Gastroesophageal sphincter (tissue), 4 donors: ENCODE data around the gene PIK3R2. TPM values are rescaled to one million over a fixed set of nuclear protein-coding genes. Genes with fewer than 3 reads are reported as not detected.

Experiments used
- ATAC-seq: fragments of 150-250 bp; one replicate; pipeline ENCODE4 v1.9.1; 2016; ENCODE audit warnings: mild to moderate bottlenecking, moderate library complexity
- H3K27ac ChIP-seq, 4 donors: fragments of 200-600 bp; sonication (generic) in 3 of 4; 1 replicate in 3 of 4; 2 replicates in 1 of 4; pipeline ENCODE4 v1.5.1; 2016 to 2019
- H3K27me3 ChIP-seq: fragments of 200-600 bp; sonication (generic); one replicate; pipeline ENCODE4 v1.5.1; 2019
- H3K36me3 ChIP-seq, 2 donors: fragments of 200-600 bp; sonication (generic); one replicate each; pipeline ENCODE4 v1.5.1; 2019; ENCODE audit warnings: control low read depth in 1 of 2
- H3K4me1 ChIP-seq, 3 donors: fragments of 200-600 bp; sonication (generic); 1 replicate in 2 of 3; 2 replicates in 1 of 3; pipeline ENCODE4 v1.5.1; 2016 to 2019; ENCODE audit warnings: control low read depth in 2 of 3
- H3K4me3 ChIP-seq, 2 donors: fragments of 200-600 bp; sonication (generic); one replicate each; pipeline ENCODE4 v1.5.1; 2019; ENCODE audit warnings: mild to moderate bottlenecking in 1 of 2, moderate library complexity in 1 of 2
- H3K9me3 ChIP-seq, 3 donors: fragments of 200-600 bp; sonication (generic); one replicate each; pipeline ENCODE4 v1.5.1; 2017 to 2019; ENCODE audit warnings: control low read depth in 2 of 3
- CTCF ChIP-seq, 4 experiments: fragments of 200-600 bp in 2 of 4; fragments of 450-650 bp in 2 of 4; sonication (generic) in 1 of 4; IDR thresholded peaks; one replicate each; pipeline ENCODE4 v1.5.1; 2017 to 2019; ENCODE audit warnings: antibody characterized with exemption in 4 of 4, mild to moderate bottlenecking in 2 of 4, moderate library complexity in 2 of 4
- EP300 ChIP-seq: sonication (generic); formaldehyde crosslinking; IDR thresholded peaks from one replicate; pipeline ENCODE4 v1.6.1; 2017; ENCODE audit warnings: antibody characterized with exemption, mild to moderate bottlenecking
- POLR2A ChIP-seq, 2 donors: fragments of 450-650 bp; IDR thresholded peaks; one replicate each; pipeline ENCODE4 v1.6.1; 2017; ENCODE audit warnings: antibody characterized with exemption in 2 of 2, mild to moderate bottlenecking in 2 of 2, moderate library complexity in 1 of 2
- POLR2AphosphoS5 ChIP-seq: sonication (generic); formaldehyde crosslinking; IDR thresholded peaks from one replicate; pipeline ENCODE4 v1.6.1; 2017; ENCODE audit warnings: antibody characterized with exemption
- WGBS, 2 donors: methylation state at CpG; one replicate each; pipeline ENCODE4 v1.1.5; 2018; ENCODE audit warnings: low coverage in 1 of 2; 5-methylcytosine and 5-hydroxymethylcytosine counted together
- total RNA-seq, 4 donors: library from RNA; depleted of rRNA; stranded (reverse); fragments of >200 nt; gene quantifications; one replicate each; pipeline ENCODE4 v1.1.0, GENCODE V29; 2016

Gene PIK3R2
- total RNA-seq, 4 donors from 2014 or later: 5.3 to 30.1 (median 22.7) TPM

GRCh38 chr19:18192673-18193387, 39.9 kb downstream of the PIK3R2 start, which contains the start of gene MPV17L2:
TSS of gene MPV17L2 (plus strand) at chr19:18193218. CDS start at chr19:18193282, 64 bp downstream.
- Histone ChIP-seq H3K4me3 (peak within 1 kb of the TSS; percentile 72 to 85), H3K4me1 (peaks cover 0 to 44% (median 16%) of the 10 kb centered on the region in 3 donors), H3K27me3 (no peaks in the 10 kb centered on the region), H3K27ac (peak within 1 kb of the TSS; percentile 96 to 99 (median 96)), H3K36me3 (peaks cover 0 to 23% of the 10 kb centered on the region in 2 donors), H3K9me3 (no peaks in the 10 kb centered on the region)
- peak; percentile 95 for ATAC-seq
- no peak for TF ChIP-seq EP300
- TF ChIP-seq POLR2AphosphoS5: peak; percentile 98
- TF ChIP-seq CTCF (IDR thresholded peaks at IDR 0.05): peak in 1 of 4 experiments; percentile 2
- peak; percentile 91 to 92 for TF ChIP-seq POLR2A (IDR thresholded peaks at IDR 0.05)
- 0% methylated on average over 9 to 25 of the region's 74 CpGs for WGBS, 2 donors

- Histone ChIP-seq H3K4me3 (peak overlapping the region; percentile 72 to 85), H3K9me3 (no peaks in the 10 kb centered on the region), H3K4me1 (peaks cover 0 to 44% (median 16%) of the 10 kb centered on the region in 3 donors), H3K27me3 (no peaks in the 10 kb centered on the region), H3K27ac (peak overlapping the region; percentile 79 to 96 (median 96)), H3K36me3 (peaks cover 0 to 31% of the 10 kb centered on the region in 2 donors)
- ATAC-seq: no peak
- 0% methylated on average over 1 of the region's 46 CpGs; no CpG with 5 or more reads in 1 of the 2 donors for WGBS, 2 donors
- TF ChIP-seq CTCF (IDR thresholded peaks at IDR 0.05): no peak
- no peak for TF ChIP-seq POLR2A (IDR thresholded peaks at IDR 0.05)
- TF ChIP-seq POLR2AphosphoS5: no peak
- no peak for TF ChIP-seq EP300
These were observed 40.6 kb downstream of the PIK3R2 start for GRCh38 chr19:18193388-18194180.

GRCh38 chr19:18194181-18194530, 41.2 kb downstream of the PIK3R2 start:
- Histone ChIP-seq H3K9me3 (no peaks in the 10 kb centered on the region), H3K36me3 (peaks cover 0 to 36% of the 10 kb centered on the region in 2 donors), H3K27me3 (no peaks in the 10 kb centered on the region), H3K4me3 (peak overlapping the region; percentile 72 to 85), H3K4me1 (peaks cover 0 to 44% (median 16%) of the 10 kb centered on the region in 3 donors), H3K27ac (peak overlapping the region; percentile 79 to 96 (median 96))
- TF ChIP-seq EP300: no peak
- TF ChIP-seq POLR2A (IDR thresholded peaks at IDR 0.05): no peak
- TF ChIP-seq CTCF (IDR thresholded peaks at IDR 0.05): no peak
- no peak for TF ChIP-seq POLR2AphosphoS5
- no peak for ATAC-seq
- 46 to 51% methylated on average over 8 to 11 of the region's 12 CpGs for WGBS, 2 donors

GRCh38 chr19:18194554-18195238, 41.7 kb downstream of the PIK3R2 start:
- Histone ChIP-seq H3K36me3 (peaks cover 0 to 42% of the 10 kb centered on the region in 2 donors), H3K27me3 (no peaks in the 10 kb centered on the region), H3K4me1 (peaks cover 0 to 44% (median 16%) of the 10 kb centered on the region in 3 donors), H3K27ac (peak overlapping the region; percentile 79 to 96 (median 96)), H3K9me3 (no peaks in the 10 kb centered on the region), H3K4me3 (peak overlapping the region in 1 of 2 donors; percentile 85)
- no peak for ATAC-seq
- 0% methylated on average over 1 of the region's 27 CpGs; no CpG with 5 or more reads in 1 of the 2 donors for WGBS, 2 donors
- TF ChIP-seq POLR2AphosphoS5 (peak; percentile 57), EP300 (no peak)

GRCh38 chr19:18196511-18196845, 43.5 kb downstream of the PIK3R2 start:
- 73 to 74% methylated on average over 3 to 5 of the region's 7 CpGs for WGBS, 2 donors
- no peaks in the 10 kb centered on the region for H3K9me3 ChIP-seq
- peak overlapping the region in 3 of 4 donors; percentile 56 to 96 (median 96) for H3K27ac ChIP-seq
- peaks cover 0 to 57% of the 10 kb centered on the region in 2 donors for H3K36me3 ChIP-seq
- peaks cover 0 to 41% (median 16%) of the 10 kb centered on the region in 3 donors for H3K4me1 ChIP-seq
- H3K27me3 ChIP-seq: no peaks in the 10 kb centered on the region
- no peak overlapping the region for H3K4me3 ChIP-seq
- ATAC-seq: no peak
- no peak for TF ChIP-seq CTCF (IDR thresholded peaks at IDR 0.05)
- TF ChIP-seq POLR2AphosphoS5: no peak
- TF ChIP-seq EP300: no peak
- TF ChIP-seq POLR2A (IDR thresholded peaks at IDR 0.05): no peak
